Astrocyte (in vitro differentiated cells and primary cell): ENCODE measurements around the gene PSMD14. TPM values are rescaled to one million over a fixed set of nuclear protein-coding genes. Genes with fewer than 3 reads are reported as not detected.

Experiments
- DNase-seq: peaks from one replicate; pipeline ENCODE4 v3.0.0-alpha.2; 2010; ENCODE audit warnings: low read depth
- FAIRE-seq: peaks from 2 replicates; lab custom pipeline; 2011; peaks lifted over from hg19 to GRCh38; lab: Jason Lieb, UNC
- H2AFZ ChIP-seq: 2 replicates; pipeline ENCODE4 v1.6.0; 2012; ENCODE audit warnings: low read depth, low read length, inconsistent platforms
- H3K27ac ChIP-seq: 2 replicates; pipeline ENCODE4 v1.5.1; 2011; ENCODE audit warnings: low read depth, low read length, inconsistent platforms
- H3K27me3 ChIP-seq: 2 replicates; pipeline ENCODE4 v1.6.0; 2011; ENCODE audit warnings: low read length, inconsistent platforms; ENCODE audit not compliant: insufficient read depth
- H3K36me3 ChIP-seq: 2 replicates; pipeline ENCODE4 v1.5.1; 2011; ENCODE audit warnings: low read length, inconsistent platforms; ENCODE audit not compliant: insufficient read depth
- H3K4me1 ChIP-seq: 2 replicates; pipeline ENCODE4 v1.5.1; 2011; ENCODE audit warnings: low read length, inconsistent platforms; ENCODE audit not compliant: insufficient read depth
- H3K4me2 ChIP-seq: 2 replicates; pipeline ENCODE4 v1.6.0; 2012; ENCODE audit warnings: low read length, inconsistent platforms
- H3K4me3 ChIP-seq: 2 replicates; pipeline ENCODE4 v1.5.1; 2011; ENCODE audit warnings: low read depth, mild to moderate bottlenecking, low read length, inconsistent platforms; ENCODE audit not compliant: insufficient read depth
- H3K79me2 ChIP-seq: 2 replicates; pipeline ENCODE4 v1.6.0; 2012; ENCODE audit warnings: mild to moderate bottlenecking, low read length, inconsistent platforms; ENCODE audit not compliant: insufficient read depth
- H3K9ac ChIP-seq: 2 replicates; pipeline ENCODE4 v1.6.0; 2012; ENCODE audit warnings: mild to moderate bottlenecking, low read length, inconsistent platforms
- H3K9me3 ChIP-seq: 2 replicates; pipeline ENCODE4 v1.5.1; 2012; ENCODE audit warnings: low read depth, mild to moderate bottlenecking, low read length, inconsistent platforms; ENCODE audit not compliant: insufficient read depth
- H4K20me1 ChIP-seq: 2 replicates; pipeline ENCODE4 v1.6.0; 2012; ENCODE audit warnings: low read length, inconsistent platforms; ENCODE audit not compliant: insufficient read depth
- H3K27ac Mint-ChIP-seq: one replicate; pipeline ENCODE4 v1.8.0; 2021; ENCODE audit warnings: mild to moderate bottlenecking, mixed read lengths; ENCODE audit not compliant: unreplicated experiment
- H3K27me3 Mint-ChIP-seq: one replicate; pipeline ENCODE4 v1.8.0; 2021; ENCODE audit warnings: low read depth, mixed read lengths; ENCODE audit not compliant: unreplicated experiment
- H3K36me3 Mint-ChIP-seq: one replicate; pipeline ENCODE4 v1.8.0; 2021; ENCODE audit warnings: low read depth, mixed read lengths; ENCODE audit not compliant: unreplicated experiment
- H3K4me1 Mint-ChIP-seq: one replicate; pipeline ENCODE4 v1.8.0; 2021; ENCODE audit warnings: low read depth, mixed read lengths; ENCODE audit not compliant: unreplicated experiment
- H3K4me3 Mint-ChIP-seq: one replicate; pipeline ENCODE4 v1.8.0; 2021; ENCODE audit warnings: mild to moderate bottlenecking, moderate library complexity, mixed read lengths; ENCODE audit not compliant: unreplicated experiment
- H3K9me3 Mint-ChIP-seq: one replicate; pipeline ENCODE4 v1.8.0; 2021; ENCODE audit warnings: mild to moderate bottlenecking, mixed read lengths; ENCODE audit not compliant: unreplicated experiment
- EZH2 ChIP-seq: IDR thresholded peaks from 2 replicates; pipeline ENCODE4 v1.6.1; 2012; ENCODE audit warnings: mild to moderate bottlenecking, low read length, inconsistent platforms; ENCODE audit not compliant: insufficient read depth
- total RNA-seq: library from RNA; stranded (reverse); gene quantifications from 2 replicates; pipeline ENCODE4 v1.2.1, GENCODE V29; 2021
- TF ChIP-seq, protein P1 (sequence below): IDR thresholded peaks from 2 replicates; pipeline ENCODE4 v1.5.1; 2011; ENCODE audit warnings: low read depth, mild to moderate bottlenecking, inconsistent platforms, low read length, moderate library complexity; ENCODE audit not compliant: insufficient read depth

PSMD14 gene
- total RNA-seq, 1 donor from 2014 or later: 86.0 TPM

- Mint-ChIP-seq H3K27ac (no peak overlapping the region), H3K4me3 (peak overlapping the region; percentile 70), H3K27me3 (peaks cover 82% of the 10 kb centered on the region), H3K4me1 (peaks cover 7% of the 10 kb centered on the region), H3K9me3 (peaks cover 5% of the 10 kb centered on the region), H3K36me3 (no peaks in the 10 kb centered on the region)
- TF ChIP-seq EZH2: peak; percentile 97
- TF ChIP-seq, protein P1, sequence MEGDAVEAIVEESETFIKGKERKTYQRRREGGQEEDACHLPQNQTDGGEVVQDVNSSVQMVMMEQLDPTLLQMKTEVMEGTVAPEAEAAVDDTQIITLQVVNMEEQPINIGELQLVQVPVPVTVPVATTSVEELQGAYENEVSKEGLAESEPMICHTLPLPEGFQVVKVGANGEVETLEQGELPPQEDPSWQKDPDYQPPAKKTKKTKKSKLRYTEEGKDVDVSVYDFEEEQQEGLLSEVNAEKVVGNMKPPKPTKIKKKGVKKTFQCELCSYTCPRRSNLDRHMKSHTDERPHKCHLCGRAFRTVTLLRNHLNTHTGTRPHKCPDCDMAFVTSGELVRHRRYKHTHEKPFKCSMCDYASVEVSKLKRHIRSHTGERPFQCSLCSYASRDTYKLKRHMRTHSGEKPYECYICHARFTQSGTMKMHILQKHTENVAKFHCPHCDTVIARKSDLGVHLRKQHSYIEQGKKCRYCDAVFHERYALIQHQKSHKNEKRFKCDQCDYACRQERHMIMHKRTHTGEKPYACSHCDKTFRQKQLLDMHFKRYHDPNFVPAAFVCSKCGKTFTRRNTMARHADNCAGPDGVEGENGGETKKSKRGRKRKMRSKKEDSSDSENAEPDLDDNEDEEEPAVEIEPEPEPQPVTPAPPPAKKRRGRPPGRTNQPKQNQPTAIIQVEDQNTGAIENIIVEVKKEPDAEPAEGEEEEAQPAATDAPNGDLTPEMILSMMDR: no peak
- H3K27me3 ChIP-seq: peaks cover 93% of the 10 kb centered on the region
- H3K9ac ChIP-seq: no peak overlapping the region
- no peak for DNase-seq
- H4K20me1 ChIP-seq: peaks cover 34% of the 10 kb centered on the region
- H3K4me3 ChIP-seq: peak overlapping the region; percentile 33
- H3K79me2 ChIP-seq: no peaks in the 10 kb centered on the region
- no peak for FAIRE-seq
- no peaks in the 10 kb centered on the region for H3K36me3 ChIP-seq
- no peak overlapping the region for H3K27ac ChIP-seq
- H3K9me3 ChIP-seq: no peaks in the 10 kb centered on the region
- peak overlapping the region; percentile 70 for H3K4me2 ChIP-seq
- no peak overlapping the region for H2AFZ ChIP-seq
- H3K4me1 ChIP-seq: peaks cover 16% of the 10 kb centered on the region
These were observed 110.8 kb downstream of the PSMD14 start for GRCh38 chr2:161418715-161419637.

- TF ChIP-seq EZH2: no peak
- TF ChIP-seq, protein P1: no peak
- peaks cover 10% of the 10 kb centered on the region for H3K4me1 ChIP-seq
- no peak overlapping the region for H3K9ac ChIP-seq
- Mint-ChIP-seq H3K36me3 (peaks cover 3% of the 10 kb centered on the region), H3K9me3 (peaks cover 5% of the 10 kb centered on the region), H3K4me3 (no peak overlapping the region), H3K27ac (no peak overlapping the region), H3K27me3 (peaks cover 88% of the 10 kb centered on the region), H3K4me1 (peaks cover 10% of the 10 kb centered on the region)
- H3K79me2 ChIP-seq: no peaks in the 10 kb centered on the region
- FAIRE-seq (no peak), DNase-seq (no peak)
- no peaks in the 10 kb centered on the region for H3K36me3 ChIP-seq
- H4K20me1 ChIP-seq: peaks cover 39% of the 10 kb centered on the region
- H3K27me3 ChIP-seq: peaks cover 100% of the 10 kb centered on the region
- H3K9me3 ChIP-seq: no peaks in the 10 kb centered on the region
- H3K4me2 ChIP-seq: no peak overlapping the region
- H3K4me3 ChIP-seq: no peak overlapping the region
- H2AFZ ChIP-seq: no peak overlapping the region
- no peak overlapping the region for H3K27ac ChIP-seq
These were observed 111.5 kb downstream of the PSMD14 start for GRCh38 chr2:161419638-161420190.
